Astrocyte (in vitro differentiated cells and primary cell): ENCODE measurements around the gene LMO7. TPM values are rescaled to one million over a fixed set of nuclear protein-coding genes. Genes with fewer than 3 reads are reported as not detected.

Experiments
- DNase-seq: peaks from one replicate; pipeline ENCODE4 v3.0.0-alpha.2; 2010; ENCODE audit warnings: low read depth
- FAIRE-seq: peaks from 2 replicates; lab custom pipeline; 2011; peaks lifted over from hg19 to GRCh38; lab: Jason Lieb, UNC
- H2AFZ ChIP-seq: 2 replicates; pipeline ENCODE4 v1.6.0; 2012; ENCODE audit warnings: low read depth, low read length, inconsistent platforms
- H3K27ac ChIP-seq: 2 replicates; pipeline ENCODE4 v1.5.1; 2011; ENCODE audit warnings: low read depth, low read length, inconsistent platforms
- H3K27me3 ChIP-seq: 2 replicates; pipeline ENCODE4 v1.6.0; 2011; ENCODE audit warnings: low read length, inconsistent platforms; ENCODE audit not compliant: insufficient read depth
- H3K36me3 ChIP-seq: 2 replicates; pipeline ENCODE4 v1.5.1; 2011; ENCODE audit warnings: low read length, inconsistent platforms; ENCODE audit not compliant: insufficient read depth
- H3K4me1 ChIP-seq: 2 replicates; pipeline ENCODE4 v1.5.1; 2011; ENCODE audit warnings: low read length, inconsistent platforms; ENCODE audit not compliant: insufficient read depth
- H3K4me2 ChIP-seq: 2 replicates; pipeline ENCODE4 v1.6.0; 2012; ENCODE audit warnings: low read length, inconsistent platforms
- H3K4me3 ChIP-seq: 2 replicates; pipeline ENCODE4 v1.5.1; 2011; ENCODE audit warnings: low read depth, mild to moderate bottlenecking, low read length, inconsistent platforms; ENCODE audit not compliant: insufficient read depth
- H3K79me2 ChIP-seq: 2 replicates; pipeline ENCODE4 v1.6.0; 2012; ENCODE audit warnings: mild to moderate bottlenecking, low read length, inconsistent platforms; ENCODE audit not compliant: insufficient read depth
- H3K9ac ChIP-seq: 2 replicates; pipeline ENCODE4 v1.6.0; 2012; ENCODE audit warnings: mild to moderate bottlenecking, low read length, inconsistent platforms
- H3K9me3 ChIP-seq: 2 replicates; pipeline ENCODE4 v1.5.1; 2012; ENCODE audit warnings: low read depth, mild to moderate bottlenecking, low read length, inconsistent platforms; ENCODE audit not compliant: insufficient read depth
- H4K20me1 ChIP-seq: 2 replicates; pipeline ENCODE4 v1.6.0; 2012; ENCODE audit warnings: low read length, inconsistent platforms; ENCODE audit not compliant: insufficient read depth
- H3K27ac Mint-ChIP-seq: one replicate; pipeline ENCODE4 v1.8.0; 2021; ENCODE audit warnings: mild to moderate bottlenecking, mixed read lengths; ENCODE audit not compliant: unreplicated experiment
- H3K27me3 Mint-ChIP-seq: one replicate; pipeline ENCODE4 v1.8.0; 2021; ENCODE audit warnings: low read depth, mixed read lengths; ENCODE audit not compliant: unreplicated experiment
- H3K36me3 Mint-ChIP-seq: one replicate; pipeline ENCODE4 v1.8.0; 2021; ENCODE audit warnings: low read depth, mixed read lengths; ENCODE audit not compliant: unreplicated experiment
- H3K4me1 Mint-ChIP-seq: one replicate; pipeline ENCODE4 v1.8.0; 2021; ENCODE audit warnings: low read depth, mixed read lengths; ENCODE audit not compliant: unreplicated experiment
- H3K4me3 Mint-ChIP-seq: one replicate; pipeline ENCODE4 v1.8.0; 2021; ENCODE audit warnings: mild to moderate bottlenecking, moderate library complexity, mixed read lengths; ENCODE audit not compliant: unreplicated experiment
- H3K9me3 Mint-ChIP-seq: one replicate; pipeline ENCODE4 v1.8.0; 2021; ENCODE audit warnings: mild to moderate bottlenecking, mixed read lengths; ENCODE audit not compliant: unreplicated experiment
- EZH2 ChIP-seq: IDR thresholded peaks from 2 replicates; pipeline ENCODE4 v1.6.1; 2012; ENCODE audit warnings: mild to moderate bottlenecking, low read length, inconsistent platforms; ENCODE audit not compliant: insufficient read depth
- total RNA-seq: library from RNA; stranded (reverse); gene quantifications from 2 replicates; pipeline ENCODE4 v1.2.1, GENCODE V29; 2021
- TF ChIP-seq, protein P1 (sequence below): IDR thresholded peaks from 2 replicates; pipeline ENCODE4 v1.5.1; 2011; ENCODE audit warnings: low read depth, mild to moderate bottlenecking, inconsistent platforms, low read length, moderate library complexity; ENCODE audit not compliant: insufficient read depth

Gene LMO7
- total RNA-seq, 1 donor from 2014 or later: 52.2 TPM

DNA sequence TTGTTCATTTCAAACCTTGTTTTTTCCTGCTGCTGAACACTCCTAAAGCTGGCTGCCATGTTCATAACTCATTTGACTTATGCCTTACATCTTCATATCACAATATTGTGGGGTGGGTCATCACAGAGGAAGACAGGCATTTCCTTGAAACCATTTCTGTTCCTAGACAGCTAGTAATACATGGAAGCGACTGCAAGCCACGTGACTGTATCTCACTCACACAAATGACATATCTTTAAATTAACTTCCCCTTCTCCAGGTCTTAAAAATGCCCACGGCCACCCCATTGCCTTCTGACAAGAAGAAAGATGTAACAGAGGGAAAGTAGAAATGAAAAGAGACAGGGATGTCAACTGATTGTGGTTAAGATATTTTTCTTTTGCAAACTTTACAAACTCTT is 236.8 kb downstream of the LMO7 start:
- no peaks in the 10 kb centered on the region for H3K4me1 ChIP-seq
- DNase-seq: no peak
- H3K9ac ChIP-seq: no peak overlapping the region
- no peak overlapping the region for H3K4me3 Mint-ChIP-seq
- H3K79me2 ChIP-seq: no peaks in the 10 kb centered on the region
- peaks cover 7% of the 10 kb centered on the region for H3K4me1 Mint-ChIP-seq
- no peak for TF ChIP-seq EZH2
- TF ChIP-seq, protein P1, sequence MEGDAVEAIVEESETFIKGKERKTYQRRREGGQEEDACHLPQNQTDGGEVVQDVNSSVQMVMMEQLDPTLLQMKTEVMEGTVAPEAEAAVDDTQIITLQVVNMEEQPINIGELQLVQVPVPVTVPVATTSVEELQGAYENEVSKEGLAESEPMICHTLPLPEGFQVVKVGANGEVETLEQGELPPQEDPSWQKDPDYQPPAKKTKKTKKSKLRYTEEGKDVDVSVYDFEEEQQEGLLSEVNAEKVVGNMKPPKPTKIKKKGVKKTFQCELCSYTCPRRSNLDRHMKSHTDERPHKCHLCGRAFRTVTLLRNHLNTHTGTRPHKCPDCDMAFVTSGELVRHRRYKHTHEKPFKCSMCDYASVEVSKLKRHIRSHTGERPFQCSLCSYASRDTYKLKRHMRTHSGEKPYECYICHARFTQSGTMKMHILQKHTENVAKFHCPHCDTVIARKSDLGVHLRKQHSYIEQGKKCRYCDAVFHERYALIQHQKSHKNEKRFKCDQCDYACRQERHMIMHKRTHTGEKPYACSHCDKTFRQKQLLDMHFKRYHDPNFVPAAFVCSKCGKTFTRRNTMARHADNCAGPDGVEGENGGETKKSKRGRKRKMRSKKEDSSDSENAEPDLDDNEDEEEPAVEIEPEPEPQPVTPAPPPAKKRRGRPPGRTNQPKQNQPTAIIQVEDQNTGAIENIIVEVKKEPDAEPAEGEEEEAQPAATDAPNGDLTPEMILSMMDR: no peak
- no peaks in the 10 kb centered on the region for H3K27me3 Mint-ChIP-seq
- no peaks in the 10 kb centered on the region for H3K36me3 Mint-ChIP-seq
- H2AFZ ChIP-seq: no peak overlapping the region
- no peaks in the 10 kb centered on the region for H4K20me1 ChIP-seq
- no peaks in the 10 kb centered on the region for H3K9me3 Mint-ChIP-seq
- no peaks in the 10 kb centered on the region for H3K36me3 ChIP-seq
- H3K4me2 ChIP-seq: no peak overlapping the region
- no peaks in the 10 kb centered on the region for H3K27me3 ChIP-seq
- no peak for FAIRE-seq
- no peak overlapping the region for H3K27ac ChIP-seq
- no peak overlapping the region for H3K4me3 ChIP-seq
- H3K27ac Mint-ChIP-seq: no peak overlapping the region
- no peaks in the 10 kb centered on the region for H3K9me3 ChIP-seq

DNA sequence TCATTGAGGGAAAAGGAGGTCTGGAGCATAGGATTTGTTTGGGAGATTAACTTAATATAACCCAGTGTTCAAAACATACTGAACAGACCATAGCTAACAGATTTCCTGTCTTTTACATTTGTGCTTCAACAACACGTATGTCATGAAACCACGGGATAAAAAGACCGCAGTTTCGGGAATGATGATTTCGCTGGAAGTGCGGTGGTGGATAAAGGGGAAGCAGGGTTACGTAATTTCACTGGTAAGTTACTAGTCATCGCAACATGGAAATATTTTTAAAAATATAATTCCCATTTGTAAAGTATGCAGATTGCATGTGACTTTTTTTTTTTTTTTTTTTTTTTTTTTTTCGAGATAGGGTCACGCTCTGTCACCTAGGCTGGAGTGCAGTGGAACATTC is 237.4 kb downstream of the LMO7 start:
- Histone ChIP-seq H3K4me3 (no peak overlapping the region), H2AFZ (no peak overlapping the region), H4K20me1 (no peaks in the 10 kb centered on the region), H3K4me2 (no peak overlapping the region), H3K36me3 (no peaks in the 10 kb centered on the region), H3K79me2 (no peaks in the 10 kb centered on the region), H3K9me3 (no peaks in the 10 kb centered on the region), H3K4me1 (no peaks in the 10 kb centered on the region), H3K27me3 (no peaks in the 10 kb centered on the region), H3K27ac (no peak overlapping the region), H3K9ac (no peak overlapping the region)
- H3K9me3 Mint-ChIP-seq: no peaks in the 10 kb centered on the region
- TF ChIP-seq EZH2: no peak
- TF ChIP-seq, protein P1: no peak
- no peak for DNase-seq
- H3K27ac Mint-ChIP-seq: no peak overlapping the region
- H3K4me3 Mint-ChIP-seq: no peak overlapping the region
- FAIRE-seq: no peak
- H3K36me3 Mint-ChIP-seq: no peaks in the 10 kb centered on the region
- no peaks in the 10 kb centered on the region for H3K27me3 Mint-ChIP-seq
- H3K4me1 Mint-ChIP-seq: peaks cover 9% of the 10 kb centered on the region

DNA sequence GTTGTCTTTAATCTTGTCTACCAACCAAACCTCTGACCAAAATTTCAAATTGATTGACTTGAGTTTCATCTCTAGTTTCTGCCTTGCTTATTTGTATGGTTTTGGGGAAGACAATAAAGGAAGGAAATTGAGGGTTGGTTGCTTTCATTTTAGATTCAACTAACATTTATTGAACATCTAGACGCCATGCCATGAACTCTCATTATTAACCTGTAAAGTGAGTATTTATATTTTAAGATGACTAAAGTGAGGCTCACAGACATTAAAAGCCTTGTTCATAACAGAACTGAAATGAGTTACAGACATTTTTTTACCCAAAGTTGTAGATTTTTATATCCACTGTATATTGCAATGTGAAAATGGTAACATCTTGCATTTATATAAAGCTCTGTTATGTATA is 239.3 kb downstream of the LMO7 start:
- Mint-ChIP-seq H3K36me3 (no peaks in the 10 kb centered on the region), H3K4me3 (no peak overlapping the region), H3K27ac (no peak overlapping the region), H3K9me3 (no peaks in the 10 kb centered on the region), H3K4me1 (peaks cover 9% of the 10 kb centered on the region), H3K27me3 (no peaks in the 10 kb centered on the region)
- Histone ChIP-seq H3K4me2 (no peak overlapping the region), H3K9me3 (no peaks in the 10 kb centered on the region), H3K79me2 (no peaks in the 10 kb centered on the region), H3K27me3 (no peaks in the 10 kb centered on the region), H4K20me1 (no peaks in the 10 kb centered on the region), H3K27ac (no peak overlapping the region), H3K36me3 (no peaks in the 10 kb centered on the region), H3K9ac (no peak overlapping the region), H3K4me1 (no peaks in the 10 kb centered on the region), H3K4me3 (no peak overlapping the region), H2AFZ (no peak overlapping the region)
- no peak for DNase-seq
- TF ChIP-seq, protein P1: no peak
- TF ChIP-seq EZH2: no peak
- no peak for FAIRE-seq
